K562 (cell line): ENCODE results near the gene PLAAT4.

Experiments
- CEBPB ChIP-seq: fragments of 450-650 bp; IDR thresholded peaks from 2 replicates; pipeline ENCODE4 v1.6.1; 2016; ENCODE audit warnings: missing genetic modification characterization, missing compliant biosample characterization
- EHMT2 ChIP-seq: fragments of 450-650 bp; IDR thresholded peaks from 2 replicates; pipeline ENCODE4 v1.6.1; 2018; ENCODE audit warnings: antibody characterized with exemption
- ELF1 ChIP-seq: fragments of 200-800 bp; sonication (Bioruptor generic); IDR thresholded peaks from 2 replicates; pipeline ENCODE4 v1.6.1; 2016; ENCODE audit warnings: missing genetic modification characterization, missing compliant biosample characterization
- ELF4 ChIP-seq: fragments of 450-650 bp; formaldehyde crosslinking; IDR thresholded peaks from 2 replicates; pipeline ENCODE4 v1.4.0; 2022; ENCODE audit warnings: missing genetic modification characterization
- EZH2 ChIP-seq: IDR thresholded peaks from 2 replicates; pipeline ENCODE4 v1.6.1; 2012; ENCODE audit warnings: low read depth, mild to moderate bottlenecking, inconsistent platforms, low read length, borderline replicate concordance
- FOXM1 ChIP-seq, 2 experiments: fragments of 450-650 bp in 1 of 2; sonication (generic) in 1 of 2; formaldehyde crosslinking in 1 of 2; IDR thresholded peaks; 2 replicates each; pipeline versions ENCODE4 v1.6.1 to v1.9.0; 2017 to 2022; ENCODE audit warnings: low read depth in 2 of 2, mild to moderate bottlenecking in 2 of 2, missing genetic modification reagents in 1 of 2, moderate library complexity in 1 of 2
- HNRNPH1 ChIP-seq: fragments of 200-400 bp; formaldehyde crosslinking; optimal IDR thresholded peaks from 2 replicates; pipeline ENCODE3; 2017; ENCODE audit warnings: low read depth, mild to moderate bottlenecking, low read length, moderate library complexity
- POLR2AphosphoS2 ChIP-seq: IDR thresholded peaks from 2 replicates; pipeline ENCODE4 v1.6.1; 2012; ENCODE audit warnings: low read length, improper control_type of control experiment
- TAF7 ChIP-seq: fragments of 450-650 bp; IDR thresholded peaks from 2 replicates; pipeline ENCODE4 v1.6.1; 2016; ENCODE audit warnings: missing genetic modification characterization, missing compliant biosample characterization
- YY1 ChIP-seq, 3 experiments: IDR thresholded peaks; 2 replicates each; pipeline ENCODE4 v1.6.1; 2011; ENCODE audit warnings: low read length in 2 of 3, mild to moderate bottlenecking in 2 of 3, moderate library complexity in 2 of 3, borderline replicate concordance in 1 of 3, control low read depth in 1 of 3, low read depth in 1 of 3; ENCODE audit not compliant: insufficient read depth in 3 of 3, insufficient replicate concordance in 2 of 3, control insufficient read depth in 1 of 3, insufficient read length in 1 of 3; ENCODE audit errors: extremely low read depth in 1 of 3
- ZNF431 ChIP-seq: sonication (generic); formaldehyde crosslinking; IDR thresholded peaks from 2 replicates; pipeline ENCODE4 v1.8.0; 2022; ENCODE audit warnings: mild to moderate bottlenecking, missing genetic modification reagents
- TF ChIP-seq, protein P1 (sequence below), 3 experiments: IDR thresholded peaks in 2 of 3; conservative IDR thresholded peaks in 1 of 3; 2 replicates each; pipeline ENCODE4 v1.5.1; 2011 to 2012; ENCODE audit warnings: low read length in 3 of 3, mild to moderate bottlenecking in 3 of 3, control low read depth in 2 of 3, improper control_type of control experiment in 1 of 3, inconsistent platforms in 1 of 3, low read depth in 1 of 3, mixed read lengths in 1 of 3, moderate library complexity in 1 of 3; ENCODE audit not compliant: insufficient read depth in 2 of 3

DNA sequence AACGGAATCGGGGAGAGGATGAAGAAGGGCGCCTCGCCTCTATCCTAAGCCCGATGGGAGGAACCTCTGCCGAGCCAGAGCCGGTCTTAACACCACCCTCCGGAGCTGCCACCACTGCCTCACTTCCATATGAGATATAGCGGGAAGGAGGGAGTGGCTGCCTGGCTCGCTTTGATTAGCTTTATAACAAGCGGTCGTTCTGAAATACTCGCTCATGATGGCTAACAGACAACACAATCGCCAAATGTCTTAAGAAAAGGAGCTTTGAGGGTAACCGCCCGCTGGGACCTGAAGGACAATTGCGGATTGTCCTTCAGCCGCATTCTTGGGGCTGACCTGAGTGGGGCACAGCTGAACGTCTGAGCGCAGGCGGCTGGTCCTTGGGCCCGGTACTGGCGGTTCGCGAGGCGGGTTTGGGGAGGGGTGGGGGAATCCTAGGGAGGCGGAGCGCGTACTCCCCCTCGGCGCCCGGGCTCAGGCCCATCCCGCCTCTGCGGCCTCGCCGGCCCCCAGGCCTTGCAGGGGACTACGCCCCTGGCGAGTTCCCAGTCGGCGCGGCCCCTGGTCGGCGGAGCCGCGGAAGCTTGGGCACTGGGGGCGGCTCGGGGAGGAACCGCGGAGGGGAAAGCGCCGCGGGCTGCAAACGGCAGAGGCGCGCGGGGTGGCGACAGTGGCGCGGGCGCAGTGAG is 45.9 kb upstream of the PLAAT4 start, which contains the start of gene PLAAT5:
- TF ChIP-seq ZNF431 (CRISPR knock-in tag) (no peak), ELF4 (CRISPR knock-in tag) (no peak), YY1 (IDR thresholded peaks at IDR 0.05; ENCODE audit: borderline replicate concordance in 1 of 3, control insufficient read depth in 1 of 3, extremely low read depth in 1 of 3, insufficient read depth in 3 of 3, insufficient read length in 1 of 3, insufficient replicate concordance in 2 of 3, low read depth in 1 of 3, low read length in 2 of 3) (no peak), CEBPB (tag) (no peak), EZH2 (no peak), POLR2AphosphoS2 (no peak), HNRNPH1 (no peak), FOXM1 (IDR thresholded peaks at IDR 0.05; ENCODE audit: low read depth) (no peak), FOXM1 (CRISPR knock-in tag; IDR thresholded peaks at IDR 0.05; ENCODE audit: low read depth) (no peak), EHMT2 (no peak), ELF1 (no peak), TAF7 (tag) (no peak)
- TF ChIP-seq, protein P1, sequence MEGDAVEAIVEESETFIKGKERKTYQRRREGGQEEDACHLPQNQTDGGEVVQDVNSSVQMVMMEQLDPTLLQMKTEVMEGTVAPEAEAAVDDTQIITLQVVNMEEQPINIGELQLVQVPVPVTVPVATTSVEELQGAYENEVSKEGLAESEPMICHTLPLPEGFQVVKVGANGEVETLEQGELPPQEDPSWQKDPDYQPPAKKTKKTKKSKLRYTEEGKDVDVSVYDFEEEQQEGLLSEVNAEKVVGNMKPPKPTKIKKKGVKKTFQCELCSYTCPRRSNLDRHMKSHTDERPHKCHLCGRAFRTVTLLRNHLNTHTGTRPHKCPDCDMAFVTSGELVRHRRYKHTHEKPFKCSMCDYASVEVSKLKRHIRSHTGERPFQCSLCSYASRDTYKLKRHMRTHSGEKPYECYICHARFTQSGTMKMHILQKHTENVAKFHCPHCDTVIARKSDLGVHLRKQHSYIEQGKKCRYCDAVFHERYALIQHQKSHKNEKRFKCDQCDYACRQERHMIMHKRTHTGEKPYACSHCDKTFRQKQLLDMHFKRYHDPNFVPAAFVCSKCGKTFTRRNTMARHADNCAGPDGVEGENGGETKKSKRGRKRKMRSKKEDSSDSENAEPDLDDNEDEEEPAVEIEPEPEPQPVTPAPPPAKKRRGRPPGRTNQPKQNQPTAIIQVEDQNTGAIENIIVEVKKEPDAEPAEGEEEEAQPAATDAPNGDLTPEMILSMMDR (IDR thresholded peaks at IDR 0.05 in 2 of 3, conservative IDR thresholded peaks at IDR 0.05 in 1 of 3; ENCODE audit: insufficient read depth in 2 of 3, low read depth in 1 of 3, low read length in 3 of 3), result no peak
